ENCODE results near the gene FBXL15.

The FBXL15 gene, protein sequence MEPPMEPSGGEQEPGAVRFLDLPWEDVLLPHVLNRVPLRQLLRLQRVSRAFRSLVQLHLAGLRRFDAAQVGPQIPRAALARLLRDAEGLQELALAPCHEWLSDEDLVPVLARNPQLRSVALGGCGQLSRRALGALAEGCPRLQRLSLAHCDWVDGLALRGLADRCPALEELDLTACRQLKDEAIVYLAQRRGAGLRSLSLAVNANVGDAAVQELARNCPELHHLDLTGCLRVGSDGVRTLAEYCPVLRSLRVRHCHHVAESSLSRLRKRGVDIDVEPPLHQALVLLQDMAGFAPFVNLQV

DNA sequence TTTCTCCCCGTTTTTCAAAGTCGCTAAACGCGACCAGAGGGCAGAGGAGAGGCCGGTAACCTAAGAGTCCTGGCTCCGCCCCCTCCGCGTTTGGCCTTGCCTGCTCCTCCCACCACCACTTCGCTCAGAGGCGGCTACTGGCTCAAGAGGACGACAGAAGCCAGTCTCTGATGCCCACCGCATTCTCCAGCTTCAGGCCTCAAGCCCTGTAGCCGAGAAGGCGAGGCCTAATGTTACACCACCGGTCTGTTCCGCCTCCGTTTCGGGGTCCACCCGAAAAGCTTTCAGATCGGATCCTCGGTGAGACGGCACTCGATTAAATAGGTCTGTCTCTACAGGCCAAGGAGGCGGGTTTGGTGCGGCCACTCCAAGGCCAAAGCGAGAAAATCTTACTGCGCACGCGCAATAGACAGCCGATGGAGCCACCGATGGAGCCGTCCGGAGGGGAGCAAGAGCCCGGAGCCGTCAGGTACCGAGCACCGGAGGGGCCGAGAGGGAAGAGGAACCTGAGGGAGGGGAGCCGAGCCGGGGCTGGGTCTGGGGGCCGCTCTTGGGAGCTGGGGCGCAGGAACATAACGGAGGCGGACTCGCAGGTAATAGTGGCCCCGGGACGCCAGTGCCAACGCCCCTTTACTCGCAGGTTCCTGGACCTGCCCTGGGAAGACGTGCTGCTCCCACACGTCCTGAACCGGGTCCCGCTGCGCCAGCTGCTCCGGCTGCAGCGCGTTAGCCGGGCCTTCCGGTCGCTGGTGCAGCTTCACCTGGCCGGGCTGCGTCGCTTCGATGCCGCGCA lies at the start of gene FBXL15:
Gene FBXL15 (plus strand): TSS at position 123 of the 793 bp plus-strand sequence. CDS start 294 bp downstream, at position 417.
- peak; percentile 93 to 95 for DNase-seq

DNA sequence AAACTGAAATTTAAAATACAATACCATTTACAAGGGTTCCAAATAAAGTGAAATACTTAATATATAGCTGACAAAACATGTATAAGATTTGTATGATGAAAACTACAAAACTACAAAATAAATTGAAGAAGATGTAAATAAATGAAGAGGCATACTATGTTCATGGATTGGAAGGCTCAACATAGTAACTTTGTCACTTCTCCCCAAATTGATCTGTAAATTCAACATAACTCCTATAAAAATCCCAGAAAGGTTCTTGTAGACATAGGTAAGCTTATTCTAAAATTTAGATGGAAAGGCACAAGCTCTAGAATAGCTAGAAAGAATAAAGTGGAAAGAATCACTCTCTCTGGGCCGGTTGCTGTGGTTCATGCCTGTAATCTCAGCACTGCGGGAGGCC lies 49.3 kb upstream of the FBXL15 start:
- DNase-seq = no peak

DNA sequence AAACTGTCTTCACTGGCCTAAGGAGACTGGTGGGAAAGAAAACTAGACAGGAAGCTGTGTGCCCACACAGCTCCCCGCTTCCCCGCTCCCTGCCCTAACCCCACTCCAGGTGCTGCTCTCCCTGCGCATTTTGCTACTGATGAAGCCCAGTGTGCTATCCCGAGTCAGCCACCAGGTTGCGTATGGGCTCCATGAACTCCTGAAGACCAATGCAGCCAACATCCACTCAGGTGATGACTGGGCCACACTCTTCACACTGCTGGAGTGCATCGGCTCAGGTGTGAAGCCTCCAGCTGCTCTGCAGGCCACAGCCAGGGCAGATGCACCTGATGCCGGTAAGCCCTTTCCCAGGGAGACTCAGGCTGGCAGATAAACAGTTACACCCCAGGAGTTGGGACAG lies 45.4 kb upstream of the FBXL15 start:
- DNase-seq = no peak

DNA sequence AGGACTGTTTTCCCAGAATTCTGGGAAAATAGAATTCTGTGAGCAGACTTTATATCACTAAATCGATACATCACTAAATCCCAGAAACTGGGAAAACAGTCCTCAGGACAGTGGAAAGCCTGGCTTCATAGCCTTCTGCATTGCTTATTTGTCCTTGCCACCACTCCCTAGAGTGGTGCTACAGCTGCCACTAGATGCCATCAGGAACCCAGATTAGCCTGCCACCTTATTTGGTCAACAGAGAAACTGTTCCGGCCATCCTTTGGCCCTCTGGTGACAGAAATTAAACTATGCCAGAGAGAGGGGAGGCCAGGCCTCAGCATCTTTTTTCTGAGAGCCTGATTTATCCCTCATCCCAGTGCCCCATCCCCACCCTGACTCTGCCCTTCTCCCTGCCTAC lies 44.8 kb upstream of the FBXL15 start:
- DNase-seq = no peak

DNA sequence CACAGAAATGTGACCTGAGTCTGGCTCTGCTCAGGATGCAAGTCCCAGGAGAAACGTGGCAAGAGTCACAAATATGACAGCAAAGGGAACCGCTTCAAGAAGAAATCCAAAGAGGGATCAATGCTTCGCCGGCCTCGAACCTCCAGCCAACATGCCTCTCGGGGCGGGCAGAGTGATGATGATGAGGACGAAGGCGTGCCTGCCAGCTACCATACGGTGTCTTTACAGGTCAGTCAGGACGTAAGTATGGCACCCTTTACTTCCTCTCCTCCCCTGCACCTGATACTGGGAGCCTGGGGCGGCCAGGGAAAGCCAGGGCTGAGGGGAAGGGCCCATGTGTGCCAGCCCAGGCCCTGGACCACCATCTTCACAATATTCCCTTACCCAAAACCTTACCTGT lies 43.7 kb upstream of the FBXL15 start:
- no peak for DNase-seq

DNA sequence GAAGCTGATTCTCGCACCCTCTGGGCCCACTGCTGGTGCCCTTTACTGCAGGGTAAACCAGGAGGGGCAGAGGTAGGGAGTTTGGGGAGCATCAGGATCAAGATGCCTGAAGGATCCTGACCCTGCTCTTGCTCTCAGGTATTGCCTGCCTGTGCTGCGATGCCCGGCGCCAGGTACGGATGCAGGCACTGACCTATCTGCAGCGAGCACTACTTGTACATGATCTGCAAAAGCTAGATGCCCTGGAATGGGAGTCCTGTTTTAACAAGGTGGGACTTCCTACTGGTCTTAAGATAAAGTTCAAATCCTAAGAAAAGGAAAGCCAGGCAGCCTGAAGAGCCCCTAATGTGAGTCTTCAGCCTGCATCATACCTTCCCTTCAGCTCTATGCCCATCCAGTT lies 41.3 kb upstream of the FBXL15 start:
- no peak for DNase-seq

DNA sequence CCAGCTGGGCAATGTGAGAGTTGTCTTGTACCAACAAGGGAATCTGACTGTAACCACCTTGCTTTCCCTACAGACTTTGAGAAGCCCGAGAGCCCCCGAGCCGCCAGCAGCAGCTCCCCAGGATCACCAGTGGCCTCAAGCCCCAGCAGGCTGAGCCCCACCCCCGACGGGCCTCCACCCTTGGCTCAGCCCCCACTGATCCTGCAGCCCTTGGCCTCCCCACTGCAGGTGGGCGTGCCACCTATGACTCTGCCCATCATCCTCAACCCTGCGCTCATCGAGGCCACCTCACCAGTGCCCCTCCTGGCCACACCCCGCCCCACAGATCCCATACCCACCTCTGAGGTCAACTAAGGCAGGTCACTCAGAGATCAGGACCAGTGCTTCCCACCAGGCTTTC lies 38.7 kb upstream of the FBXL15 start:
- DNase-seq = no peak

DNA sequence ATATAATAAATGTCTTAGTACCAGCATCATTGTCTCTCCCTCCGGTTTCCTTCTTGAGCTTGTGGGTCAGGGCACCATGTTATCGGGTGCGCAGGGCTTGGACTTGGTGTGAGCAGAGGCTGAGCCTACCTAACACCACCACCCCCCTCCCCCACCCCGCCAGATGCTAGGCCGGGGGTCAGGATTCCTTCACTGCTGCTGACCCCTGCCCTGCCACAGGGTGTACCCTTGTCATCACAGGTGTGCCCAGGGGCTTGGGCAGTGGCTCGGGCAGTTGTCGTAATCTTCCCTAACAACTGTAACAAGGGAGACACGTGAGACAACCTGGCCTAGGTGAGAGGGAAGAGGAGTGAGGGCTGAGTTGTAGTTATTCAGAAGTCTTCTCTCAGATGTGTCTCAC lies 37.8 kb upstream of the FBXL15 start:
- DNase-seq = no peak

DNA sequence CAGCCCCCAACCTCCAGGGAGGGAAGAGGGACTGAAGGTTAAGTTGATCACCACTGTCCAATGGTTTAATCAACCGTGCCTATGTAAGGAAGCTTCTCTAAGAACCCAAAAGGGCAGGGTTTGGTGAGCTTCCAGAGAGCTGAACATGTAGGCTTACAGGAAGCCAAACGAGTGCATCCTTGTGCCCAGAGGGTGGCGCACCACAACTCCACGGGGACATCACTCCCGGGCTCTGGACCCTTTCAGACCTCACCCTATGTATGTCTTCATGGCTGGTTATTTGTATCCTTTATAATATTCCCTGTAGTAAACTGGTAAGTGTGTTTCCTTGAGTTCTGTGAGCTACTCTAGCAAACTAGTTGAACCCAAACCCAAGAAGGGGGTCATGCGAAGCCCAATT lies 36.6 kb upstream of the FBXL15 start:
- no peak for DNase-seq

DNA sequence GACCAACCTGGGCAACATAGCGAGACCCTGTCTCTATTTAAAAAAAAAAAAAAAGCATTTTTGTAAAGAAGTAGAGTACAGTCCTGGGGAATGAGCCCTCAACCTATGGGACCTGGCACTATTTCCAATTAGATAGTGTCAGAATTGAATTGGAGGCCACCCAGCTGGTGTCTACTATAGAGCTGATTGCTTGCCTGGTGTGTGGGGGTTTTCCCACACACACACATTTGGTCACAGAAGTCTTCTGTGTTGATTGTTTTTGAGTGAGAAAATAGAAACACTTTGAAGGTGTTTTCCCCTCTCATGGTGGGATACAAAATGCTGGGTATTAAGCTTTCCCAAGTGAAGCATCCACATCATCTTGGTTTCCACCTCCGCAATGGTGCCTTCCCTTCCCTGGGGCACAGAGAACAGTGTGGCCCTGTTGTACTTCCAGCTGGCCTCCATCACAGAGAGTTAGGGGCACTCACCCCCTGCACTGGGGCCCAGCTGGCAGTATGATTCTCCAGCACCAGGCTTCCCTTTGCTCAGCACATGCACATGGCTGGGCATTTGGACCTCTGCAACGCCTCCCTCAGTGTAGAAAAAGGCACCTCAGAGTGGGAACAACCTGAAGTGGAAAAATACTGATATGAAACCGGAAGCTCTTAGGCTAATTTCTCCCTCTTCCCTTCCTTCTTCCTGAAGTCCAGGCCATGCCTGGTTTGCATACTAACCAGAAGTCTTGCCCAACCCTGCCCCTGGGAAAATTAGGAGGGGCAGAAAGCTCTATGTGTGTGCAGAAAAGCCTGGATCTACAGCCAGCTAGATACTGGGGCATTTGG lies 35.8 kb upstream of the FBXL15 start:
- peak in 1 of 2 experiments; percentile 50 for DNase-seq

DNA sequence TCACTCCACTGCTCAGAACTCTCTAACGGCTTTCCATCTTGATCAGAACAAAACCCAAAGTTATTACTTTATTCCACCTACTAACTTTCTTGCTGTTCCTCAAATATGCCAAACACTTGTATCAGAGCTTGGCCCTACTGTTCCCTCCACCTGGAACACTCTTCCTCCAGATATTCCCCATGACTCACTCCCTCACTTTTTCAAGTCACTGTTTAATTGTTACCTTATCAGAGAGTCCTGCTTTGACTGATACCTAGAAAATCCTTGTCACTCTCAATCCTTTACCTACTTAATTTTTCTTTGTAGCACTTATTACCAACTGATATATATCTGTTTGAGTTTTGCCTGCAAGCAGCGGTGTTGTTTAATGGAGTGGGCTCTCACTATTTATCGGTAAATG lies 30.7 kb upstream of the FBXL15 start:
- no peak for DNase-seq

DNA sequence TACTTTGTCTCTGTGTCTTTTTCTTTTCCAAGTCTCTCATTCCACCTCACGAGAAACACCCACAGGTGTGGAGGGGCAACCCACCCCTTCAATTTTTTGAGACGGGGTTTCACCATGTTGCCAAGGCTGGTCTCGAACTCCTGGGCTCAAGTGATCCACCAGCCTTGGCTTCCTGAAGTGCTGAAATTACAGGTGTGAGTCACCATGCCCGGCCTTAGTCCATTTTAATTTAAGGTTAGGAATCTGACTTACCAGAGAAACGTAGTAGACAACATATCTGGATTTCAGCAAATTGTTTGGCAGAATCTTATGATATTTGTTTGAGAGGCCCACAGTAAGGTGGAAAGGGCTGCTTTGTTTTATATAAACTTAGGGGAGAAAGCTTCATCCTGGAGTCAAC lies 28.3 kb upstream of the FBXL15 start:
- DNase-seq = no peak

DNA sequence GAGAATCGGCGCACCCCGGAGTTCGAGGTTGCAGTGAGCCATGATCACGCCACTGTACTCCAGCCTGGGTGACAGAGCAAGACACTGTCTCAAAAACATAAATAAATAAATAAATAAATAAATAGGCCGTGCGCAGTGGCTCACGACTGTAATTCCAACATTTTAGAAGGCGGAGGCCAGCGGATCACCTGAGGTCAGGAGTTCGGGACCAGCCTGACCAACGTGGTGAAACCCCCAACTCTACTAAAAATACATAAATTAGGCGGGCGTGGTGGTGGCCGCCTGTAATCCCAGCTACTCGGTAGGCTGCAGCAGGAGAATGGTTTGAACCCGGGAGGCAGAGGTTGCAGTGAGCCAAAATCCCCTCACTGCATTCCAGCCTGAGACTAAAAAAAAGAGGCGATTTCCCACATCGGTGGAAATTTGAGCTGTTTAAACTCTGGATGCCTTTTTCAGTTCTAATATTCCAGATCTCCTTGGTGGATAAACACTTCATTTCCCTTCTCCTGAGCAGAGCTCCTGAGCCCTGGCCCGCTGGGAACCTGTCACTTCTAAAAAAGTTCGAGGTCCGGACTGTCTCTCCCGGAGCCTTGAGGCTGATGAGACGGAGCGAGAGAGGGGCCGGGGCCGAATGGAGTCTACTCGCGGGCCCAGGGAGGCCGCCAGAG lies 27.1 kb upstream of the FBXL15 start:
- no peak for DNase-seq

DNA sequence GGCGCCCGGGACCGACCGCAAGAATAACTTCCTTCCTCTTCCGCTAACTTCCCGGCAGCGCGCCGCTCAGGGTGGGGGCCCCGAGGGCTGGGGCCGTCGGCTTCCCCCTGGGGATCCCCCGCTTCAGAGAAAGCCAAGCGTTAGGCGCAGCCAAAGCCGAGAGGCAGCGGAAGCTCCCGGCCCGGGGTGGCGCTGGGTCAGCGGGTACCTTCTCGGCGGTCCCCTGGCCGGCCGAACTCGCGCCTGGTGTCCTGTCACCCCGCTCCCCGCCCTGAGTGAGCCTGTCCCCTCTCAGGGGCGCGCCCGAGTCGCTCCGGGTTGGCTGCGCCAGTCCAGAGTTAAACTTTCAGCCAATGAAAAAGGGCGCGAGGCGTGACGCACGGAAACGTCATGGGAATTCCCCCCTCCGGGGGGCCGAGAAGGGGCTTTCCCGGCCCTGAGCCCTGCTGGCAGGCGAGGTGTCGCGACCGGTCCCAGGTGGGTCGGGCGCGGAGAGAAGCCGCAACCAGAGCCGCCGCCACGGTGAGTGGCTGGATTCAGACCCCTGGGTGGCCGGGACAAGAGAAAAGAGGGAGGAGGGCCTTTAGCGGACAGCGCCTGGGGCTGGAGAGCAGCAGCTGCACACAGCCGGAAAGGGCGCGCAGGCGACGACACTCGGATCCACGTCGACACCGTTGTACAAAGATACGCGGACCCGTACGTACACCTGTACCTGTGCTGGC lies 26.4 kb upstream of the FBXL15 start:
- DNase-seq = peak; percentile 53 to 74

DNA sequence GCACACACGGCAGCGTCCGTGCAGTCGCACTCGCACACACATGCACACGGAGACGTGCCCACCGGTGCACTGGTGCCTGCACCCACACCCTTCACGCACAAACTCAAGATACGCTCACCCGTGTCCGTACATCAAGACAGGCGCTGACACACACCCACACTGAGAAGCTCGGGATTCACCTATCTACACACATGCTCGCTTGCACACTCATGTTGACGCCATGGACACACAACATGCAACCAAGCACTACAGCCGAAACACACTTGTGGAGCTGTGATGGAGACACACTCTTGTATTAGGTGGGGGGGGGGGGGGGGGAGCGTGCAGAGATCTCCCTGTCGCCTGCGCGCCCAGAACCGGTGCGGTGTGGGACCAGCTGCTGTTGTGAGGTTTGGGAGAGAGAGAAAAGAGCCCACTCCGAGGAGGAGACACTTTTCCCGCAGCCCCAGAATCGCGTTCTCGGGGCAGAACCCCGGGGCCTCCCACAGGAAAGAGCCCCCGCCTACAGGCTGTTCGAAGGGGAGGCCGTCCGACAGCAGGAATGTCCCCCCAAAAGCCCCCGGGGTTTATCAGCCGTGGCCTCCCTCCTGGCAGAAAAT lies 25.7 kb upstream of the FBXL15 start:
- DNase-seq = peak; percentile 53 to 63

DNA sequence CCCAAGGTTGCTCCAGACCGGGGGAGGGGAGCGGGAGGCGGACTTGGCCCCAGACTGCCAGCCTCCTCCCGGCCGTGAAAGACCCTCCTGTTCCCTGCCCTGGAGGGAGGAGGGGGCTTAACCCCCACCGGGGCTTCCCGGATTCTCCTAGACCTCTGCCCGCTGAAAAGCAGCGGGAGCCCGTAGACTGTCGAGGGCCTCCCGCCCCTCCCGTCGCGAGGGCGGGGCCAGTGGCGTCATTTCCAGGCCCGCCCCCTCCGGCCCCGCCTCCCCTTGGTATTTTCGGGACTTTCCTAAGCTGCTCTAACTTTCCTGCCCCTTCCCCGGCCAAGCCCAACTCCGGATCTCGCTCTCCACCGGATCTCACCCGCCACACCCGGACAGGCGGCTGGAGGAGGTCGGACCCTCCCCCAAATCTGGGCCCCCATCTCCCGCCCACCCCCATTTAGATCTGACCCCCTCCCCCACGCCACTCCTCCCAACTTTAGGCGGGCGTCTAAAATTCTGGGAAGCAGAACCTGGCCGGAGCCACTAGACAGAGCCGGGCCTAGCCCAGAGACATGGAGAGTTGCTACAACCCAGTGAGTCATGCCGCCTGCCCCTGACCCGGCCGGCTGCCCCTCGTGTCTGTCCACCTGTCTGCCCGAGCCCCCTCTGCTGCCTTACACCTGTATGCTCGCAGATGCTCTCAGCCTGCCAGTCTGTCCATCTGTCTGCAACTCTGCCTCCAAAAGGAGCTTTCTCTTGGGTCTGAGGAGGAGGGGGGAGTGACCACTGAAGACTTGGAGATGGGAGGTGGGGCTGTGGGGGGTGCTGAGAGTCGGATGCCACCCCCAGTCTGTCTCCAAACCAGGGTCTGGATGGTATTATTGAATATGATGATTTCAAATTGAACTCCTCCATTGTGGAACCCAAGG lies 25.0 kb upstream of the FBXL15 start, which contains the start of gene NFKB2:
Gene NFKB2 (plus strand): TSS at position 306 of the 917 bp plus-strand sequence. CDS start 255 bp downstream, at position 561.
- DNase-seq = peak; percentile 18 to 78

DNA sequence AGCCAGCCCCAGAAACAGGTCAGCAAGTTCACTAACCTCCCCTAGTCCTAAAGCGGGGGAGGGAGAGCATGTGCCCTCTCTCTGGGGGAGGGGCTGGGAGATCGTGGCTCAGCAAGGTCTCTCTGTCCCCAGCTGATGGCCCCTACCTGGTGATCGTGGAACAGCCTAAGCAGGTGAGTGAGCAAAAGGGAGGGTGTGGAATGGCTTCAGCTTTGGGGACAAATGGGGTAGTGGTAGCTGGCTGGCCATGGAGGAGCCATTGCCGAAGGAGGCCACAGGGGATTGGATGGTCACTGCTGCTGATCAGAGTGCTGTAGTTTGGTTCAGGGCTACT lies 24.4 kb upstream of the FBXL15 start:
- DNase-seq = no peak

DNA sequence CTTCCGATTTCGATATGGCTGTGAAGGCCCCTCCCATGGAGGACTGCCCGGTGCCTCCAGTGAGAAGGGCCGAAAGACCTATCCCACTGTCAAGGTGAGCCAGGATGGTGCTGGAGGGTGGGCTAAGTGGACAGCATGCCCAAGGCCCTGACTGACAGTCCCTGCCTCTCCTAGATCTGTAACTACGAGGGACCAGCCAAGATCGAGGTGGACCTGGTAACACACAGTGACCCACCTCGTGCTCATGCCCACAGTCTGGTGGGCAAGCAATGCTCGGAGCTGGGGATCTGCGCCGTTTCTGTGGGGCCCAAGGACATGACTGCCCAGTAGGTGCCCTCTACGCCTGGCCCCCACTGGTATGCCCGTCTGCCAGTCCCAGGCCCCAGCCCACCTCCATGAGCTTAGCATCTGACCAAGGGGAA lies 23.9 kb upstream of the FBXL15 start:
- DNase-seq = no peak

DNA sequence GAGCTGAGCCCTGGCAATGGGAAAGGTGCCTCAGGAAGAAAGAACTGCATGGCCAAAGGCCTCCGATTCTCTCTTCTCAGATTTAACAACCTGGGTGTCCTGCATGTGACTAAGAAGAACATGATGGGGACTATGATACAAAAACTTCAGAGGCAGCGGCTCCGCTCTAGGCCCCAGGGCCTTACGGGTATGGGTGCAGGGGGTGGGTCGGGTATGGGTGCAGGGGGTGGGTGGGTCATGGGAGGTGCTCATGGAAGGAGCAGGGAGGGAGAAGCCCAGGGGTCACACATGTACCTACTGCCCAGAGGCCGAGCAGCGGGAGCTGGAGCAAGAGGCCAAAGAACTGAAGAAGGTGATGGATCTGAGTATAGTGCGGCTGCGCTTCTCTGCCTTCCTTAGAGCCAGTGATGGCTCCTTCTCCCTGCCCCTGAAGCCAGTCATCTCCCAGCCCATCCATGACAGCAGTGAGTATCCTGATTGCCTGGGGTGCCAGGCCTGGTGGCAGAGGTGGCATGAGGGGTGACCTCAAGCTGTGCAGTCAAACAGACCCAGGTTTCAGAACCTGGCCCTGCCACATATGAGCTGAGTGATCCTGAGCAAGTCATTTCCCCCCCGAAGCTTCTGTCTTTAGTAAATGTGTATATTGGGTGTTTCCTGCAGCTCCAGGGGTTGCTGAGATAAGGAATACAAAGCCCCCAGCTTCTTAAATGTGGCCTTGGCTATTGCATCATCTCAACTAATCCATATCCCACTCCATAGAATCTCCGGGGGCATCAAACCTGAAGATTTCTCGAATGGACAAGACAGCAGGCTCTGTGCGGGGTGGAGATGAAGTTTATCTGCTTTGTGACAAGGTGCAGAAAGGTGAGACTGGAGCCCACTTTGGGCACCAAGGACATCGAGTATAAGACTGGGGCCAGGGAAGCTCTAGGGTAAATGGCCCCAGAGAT lies 23.1 kb upstream of the FBXL15 start:
- DNase-seq = no peak
